Left ventricle myocardium superior (tissue), 1 donor: ENCODE data around the gene NFIA. TPM values are rescaled to one million over a fixed set of nuclear protein-coding genes. Genes with fewer than 3 reads are reported as not detected.

Experiments
- ATAC-seq: fragments of 200-7000 bp; cut with Tn5 transposase; one replicate; pipeline ENCODE4 v1.9.1; 2020; ENCODE audit warnings: mild to moderate bottlenecking, moderate library complexity
- DNase-seq: peaks from one replicate; pipeline ENCODE4 v3.0.0-alpha.2; 2020
- intact Hi-C: fragments of 100-400 bp; cut with micrococcal nuclease; formaldehyde crosslinking; loops from one replicate; pipeline ENCODE4 v1.11.0; 2022
- total RNA-seq: library from RNA; stranded (reverse); fragmentation: NEBNext Ultra II Directional; extraction: Animal tissue kit (Norgen Biotek cat#: 25700); gene quantifications from one replicate; pipeline ENCODE4 v1.2.1, GENCODE V29; 2021
- donor health status: DM: no; HTN: yes; CAD: no; lungs with severe emphysema.

NFIA gene
- total RNA-seq, 1 donor from 2014 or later: 102 TPM

- intact Hi-C loops: no loop called here
- ATAC-seq (no peak), DNase-seq (no peak)
These were observed 399.9 kb downstream of the NFIA start for GRCh38 chr1:61482170-61482734.

DNA sequence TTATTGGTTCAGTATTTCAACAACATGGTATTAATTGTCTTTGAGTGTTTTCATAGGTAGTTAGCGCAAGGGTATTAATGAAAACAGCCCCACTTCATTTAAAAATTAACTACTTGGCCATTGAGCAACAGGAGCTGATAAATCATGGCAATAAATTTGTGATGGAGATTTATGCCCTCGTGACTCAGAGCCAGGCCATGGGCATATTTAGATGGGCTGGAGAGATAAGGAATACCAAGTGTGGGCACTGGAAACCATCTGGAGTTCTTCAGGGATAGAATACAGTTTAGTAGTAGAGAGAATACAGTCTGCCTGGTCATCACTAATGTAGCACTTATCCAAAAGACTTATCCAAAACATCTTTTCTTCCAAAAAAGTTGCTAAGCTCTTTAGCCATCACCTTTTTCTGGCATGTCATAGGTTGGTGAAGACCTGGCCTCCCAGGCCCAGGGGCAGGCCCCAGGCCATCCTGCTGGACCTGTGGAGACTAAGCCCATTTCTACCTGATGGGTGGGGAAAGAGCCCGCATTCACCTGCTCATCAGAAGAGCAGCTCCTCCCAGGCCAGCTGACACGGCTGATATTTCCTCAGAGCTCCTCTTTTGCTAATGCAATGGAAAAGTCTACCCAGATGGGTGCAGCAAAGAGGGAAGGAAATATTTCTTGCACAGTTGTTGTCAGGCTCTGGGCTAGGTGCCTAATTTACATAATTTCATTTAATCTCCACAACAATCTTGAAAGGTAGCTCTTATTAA is 404.6 kb downstream of the NFIA start:
- ATAC-seq (no peak), DNase-seq (no peak)
- intact Hi-C loops: no loop called here

GRCh38 chr1:61487801-61488200 is 405.4 kb downstream of the NFIA start:
- DNase-seq (no peak), ATAC-seq (no peak)
- intact Hi-C loops: no loop called here

DNA sequence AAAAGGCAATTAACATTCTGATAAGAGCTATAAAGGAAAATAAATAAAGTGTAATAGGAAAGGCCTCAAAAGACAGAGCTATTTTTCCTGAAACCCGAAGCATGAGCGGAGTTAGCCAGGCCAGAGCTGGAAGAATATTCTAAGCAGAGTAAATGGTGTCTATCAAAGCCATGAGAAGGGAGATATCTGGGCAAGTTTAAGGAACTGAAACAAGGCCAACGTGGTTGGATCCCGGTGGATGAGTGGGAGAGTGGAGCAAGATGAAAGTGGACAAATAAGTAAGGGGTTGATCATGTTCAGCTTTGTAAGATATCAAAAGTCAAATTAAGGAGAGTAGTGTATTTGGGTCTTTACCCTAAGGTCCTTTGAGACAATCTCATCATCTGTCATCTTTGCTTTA is 408.6 kb downstream of the NFIA start:
- peak; percentile 77 for ATAC-seq
- intact Hi-C loops: no loop called here
- DNase-seq: no peak

DNA sequence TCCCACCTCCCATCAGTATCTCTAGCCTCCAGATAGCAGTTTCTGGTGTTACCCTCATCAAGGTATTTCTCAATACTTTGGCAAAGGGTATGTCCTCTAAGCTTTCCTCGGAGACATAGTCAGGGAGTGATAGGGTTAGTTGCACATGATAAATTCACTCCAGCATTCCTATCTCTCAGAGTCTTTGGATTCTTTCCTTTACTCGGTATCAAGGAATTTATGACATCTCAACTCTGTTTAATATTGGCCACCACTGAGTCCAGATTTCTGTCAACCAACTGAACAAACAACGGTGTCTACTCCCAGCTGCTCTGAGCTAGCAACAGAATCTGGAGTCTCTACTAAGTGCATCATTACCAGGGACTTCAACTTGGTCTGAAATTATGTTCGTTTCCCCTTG is 409.1 kb downstream of the NFIA start:
- DNase-seq (no peak), ATAC-seq (peak; percentile 93)
- intact Hi-C loops: no loop called here

DNA sequence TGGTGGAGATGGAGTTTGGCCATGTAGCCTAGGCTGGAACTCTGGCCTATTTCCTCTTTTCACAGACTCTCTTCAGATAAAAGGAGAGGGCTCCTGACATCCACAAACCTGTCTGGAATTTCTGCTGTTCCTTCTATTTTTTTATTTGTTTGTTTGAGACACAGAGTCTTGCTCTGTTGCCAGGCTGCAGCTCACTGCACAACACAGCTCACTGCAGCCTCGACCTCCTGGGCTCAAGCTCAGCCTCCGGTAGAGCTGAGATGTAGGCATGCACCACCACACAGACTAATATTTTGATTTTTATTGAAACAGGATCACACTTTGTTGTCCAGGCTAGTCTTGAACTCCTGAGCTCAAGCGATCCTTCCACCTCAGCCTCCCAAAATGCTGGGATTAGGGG is 411.6 kb downstream of the NFIA start:
- intact Hi-C loops: no loop called here
- no peak for DNase-seq
- ATAC-seq: no peak

DNA sequence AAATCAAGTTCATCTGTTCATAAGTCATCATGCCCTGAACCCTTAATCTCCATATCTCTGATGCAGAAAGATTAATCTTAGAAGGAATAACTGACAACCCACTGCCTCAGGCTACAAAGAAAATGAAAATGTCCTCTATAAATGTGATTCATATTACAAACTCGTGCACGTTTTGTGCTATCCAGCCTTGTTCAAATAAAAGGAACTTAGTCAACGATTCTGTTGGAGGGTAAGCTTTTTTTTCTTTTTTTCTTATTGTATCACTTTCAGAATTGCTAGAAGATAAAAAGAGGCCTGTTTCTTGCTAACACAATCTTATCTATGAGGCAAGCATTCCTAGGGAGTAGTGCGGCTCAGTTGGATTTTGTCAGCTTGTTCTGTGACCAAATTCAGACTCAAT is 414.1 kb downstream of the NFIA start:
- ATAC-seq (peak; percentile 66), DNase-seq (no peak)
- intact Hi-C loops: no loop called here

DNA sequence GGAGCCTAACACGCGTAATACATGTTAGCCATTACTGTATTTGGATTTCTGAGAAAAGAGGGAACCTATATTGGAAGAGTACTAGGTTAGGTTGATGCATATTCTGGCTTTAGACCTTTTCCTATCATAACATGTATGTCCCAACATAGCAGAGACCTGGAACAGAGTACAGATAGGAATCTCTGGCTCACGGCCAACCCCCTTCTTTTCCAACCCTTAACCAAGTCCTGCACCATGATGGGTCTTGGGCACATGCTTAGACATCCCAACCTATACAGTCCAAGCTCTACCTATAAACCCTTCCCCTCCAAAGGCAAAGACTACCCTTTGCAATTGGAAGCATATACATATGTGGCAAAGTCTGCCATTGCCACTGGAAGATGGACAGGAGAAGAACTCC is 414.7 kb downstream of the NFIA start:
- intact Hi-C loops: no loop called here
- ATAC-seq (no peak), DNase-seq (no peak)

- intact Hi-C loops: no loop called here
- peak; percentile 28 for ATAC-seq
- no peak for DNase-seq
These were observed 416.0 kb downstream of the NFIA start for GRCh38 chr1:61498342-61498741.

DNA sequence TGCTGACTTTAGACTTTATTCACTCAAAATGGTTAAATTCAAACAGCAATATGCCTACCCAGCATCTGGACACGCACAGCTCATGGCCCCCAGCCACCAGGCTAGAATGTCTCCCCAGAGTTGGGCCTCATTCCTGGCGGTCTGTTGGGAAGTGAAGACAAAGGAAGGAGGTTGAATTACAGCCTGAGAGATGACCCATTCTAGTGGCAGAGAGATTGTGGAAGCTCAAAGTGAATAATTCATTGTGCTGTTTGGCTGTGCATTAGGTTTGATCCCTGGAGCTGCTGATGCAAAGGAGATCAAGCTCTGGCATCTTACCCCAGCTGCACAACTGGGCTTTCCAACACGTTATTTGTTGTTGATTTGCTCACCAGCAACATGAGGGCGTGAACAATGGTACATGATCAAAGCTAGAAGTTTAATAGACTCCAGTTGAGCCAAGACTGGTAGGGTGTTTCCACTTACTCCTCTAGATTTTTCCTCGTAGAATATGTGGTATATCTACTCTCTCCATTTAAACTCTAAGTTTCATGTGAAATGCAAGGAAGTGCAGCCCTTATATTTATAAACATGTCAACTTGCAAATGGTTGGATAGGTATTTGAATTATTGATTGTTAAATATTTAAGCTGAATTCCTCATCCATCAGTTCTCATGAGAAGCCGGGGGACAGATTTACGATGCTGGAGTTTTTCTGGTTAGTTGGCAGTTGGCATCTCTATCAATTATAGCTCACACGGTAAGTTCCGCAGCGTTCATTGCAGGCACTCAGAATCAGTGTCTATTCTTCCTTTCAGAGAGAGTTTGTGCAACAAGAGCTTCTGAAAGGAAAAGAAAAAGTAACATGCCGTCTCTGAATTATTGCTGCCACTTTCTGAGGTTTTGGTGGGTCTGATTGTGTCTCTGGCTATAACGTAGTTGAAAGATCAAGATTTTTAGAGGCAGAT is 419.9 kb downstream of the NFIA start:
- intact Hi-C loops: no loop called here
- DNase-seq (no peak), ATAC-seq (no peak)

DNA sequence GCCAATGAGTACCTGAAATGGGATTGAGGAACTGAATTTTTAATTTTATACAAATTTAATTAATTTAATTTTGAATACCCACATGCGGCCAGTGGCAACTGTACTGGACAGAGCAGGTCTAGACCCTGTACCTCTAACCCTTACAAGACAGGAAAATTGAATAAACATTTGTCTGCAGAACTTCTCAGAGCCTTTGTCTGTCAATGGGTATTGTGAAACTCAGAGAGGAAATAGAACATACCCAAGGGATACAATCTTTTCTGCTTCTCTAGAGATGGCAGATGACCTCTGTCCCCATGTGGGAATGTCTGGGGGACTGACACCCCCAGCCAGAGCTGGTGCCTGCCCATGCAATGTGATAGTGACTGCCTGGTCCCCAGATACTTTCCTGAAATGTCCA is 421.9 kb downstream of the NFIA start:
- DNase-seq (no peak), ATAC-seq (no peak)
- intact Hi-C loops: no loop called here

DNA sequence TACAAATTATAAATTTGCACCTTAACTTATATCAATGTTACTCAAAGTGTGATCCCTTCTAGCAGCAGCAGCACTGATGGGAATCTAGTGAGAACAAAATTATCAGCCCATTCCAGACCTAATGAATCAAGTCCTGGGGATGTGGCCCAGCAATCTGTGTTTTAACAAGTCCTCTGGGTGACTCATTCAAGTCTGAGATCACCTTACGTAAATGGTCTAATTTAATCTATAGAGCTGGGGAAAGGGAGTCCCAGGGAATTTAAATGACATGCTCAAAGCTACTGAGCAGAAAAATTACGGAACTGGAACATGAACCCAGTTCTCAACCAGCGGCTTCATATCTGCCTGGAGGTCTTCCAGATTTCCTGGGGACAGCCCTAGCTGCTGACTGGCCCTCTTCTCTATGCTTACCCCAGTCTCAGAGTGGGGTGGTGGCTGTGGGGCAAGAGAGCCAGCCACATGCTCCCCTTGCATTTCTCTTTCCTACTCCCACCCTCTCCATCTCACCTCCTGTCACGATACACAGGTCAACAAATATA is 422.6 kb downstream of the NFIA start:
- intact Hi-C loops: no loop called here
- DNase-seq: no peak
- ATAC-seq: no peak

DNA sequence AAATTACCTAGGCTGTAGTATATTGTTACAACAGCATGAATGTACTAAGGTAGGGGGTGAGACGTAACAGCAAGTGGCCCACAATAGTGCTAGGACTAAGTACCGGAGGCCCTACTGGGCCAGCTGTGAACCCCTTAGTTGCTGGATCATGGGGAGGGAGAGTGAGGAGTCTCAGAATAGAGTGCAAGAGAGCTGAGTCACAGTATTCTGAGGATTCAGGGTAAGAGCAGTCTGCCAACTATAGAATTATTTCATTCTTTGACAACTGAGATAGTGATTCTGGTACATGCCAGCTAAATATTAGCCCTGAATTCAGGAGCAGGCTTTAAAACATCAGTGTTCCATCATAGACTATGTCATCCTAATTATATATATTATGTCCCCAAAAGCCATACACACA is 423.9 kb downstream of the NFIA start:
- ATAC-seq (no peak), DNase-seq (no peak)
- intact Hi-C loops: no loop called here

DNA sequence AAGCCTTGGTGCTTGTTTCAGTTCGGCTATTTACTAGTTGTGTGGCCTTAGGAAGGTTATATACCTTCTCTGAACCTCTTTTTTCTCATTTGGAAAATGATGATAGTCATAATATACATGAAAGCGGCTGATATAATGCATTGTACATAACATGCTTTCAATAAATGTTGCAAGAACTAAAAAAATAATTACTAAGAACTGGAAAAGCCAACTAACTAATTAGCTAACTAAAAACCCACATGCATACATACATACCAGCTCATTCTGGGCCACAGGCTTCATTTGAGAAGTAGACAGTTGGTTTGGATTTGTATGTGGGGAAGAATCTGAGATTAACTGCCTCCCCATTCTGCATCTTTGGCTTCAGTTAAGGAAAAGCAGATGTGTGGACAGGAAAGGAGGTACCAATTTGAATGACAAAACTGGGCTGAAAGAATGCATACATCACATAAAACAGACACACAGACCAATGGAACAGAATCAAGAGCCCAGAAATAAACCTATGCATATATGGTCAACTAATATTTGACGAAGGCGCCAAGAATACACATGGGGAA is 424.7 kb downstream of the NFIA start:
- intact Hi-C loops: no loop called here
- no peak for ATAC-seq

More for the DNA sequence above, 424.7 kb downstream of the NFIA start:
- no peak for DNase-seq
